A549 (cell line): Measurements from ENCODE around the gene FAM177B.

ENCODE experiments used
- EHMT2 ChIP-seq: fragments of 200-600 bp; sonication (generic); IDR thresholded peaks from 2 replicates; pipeline ENCODE4 v1.6.1; 2016; ENCODE audit warnings: antibody characterized with exemption, low read depth, mild to moderate bottlenecking, moderate library complexity
- EP300 ChIP-seq, 2 experiments: fragments of >200 bp; sonication (Bioruptor Twin); formaldehyde crosslinking; IDR thresholded peaks; 2 replicates in 1 of 2; 3 replicates in 1 of 2; pipeline ENCODE4 v1.6.1; 2016 to 2017
- HDAC2 ChIP-seq: fragments of 200-600 bp; sonication (generic); IDR thresholded peaks from 2 replicates; pipeline ENCODE4 v1.6.1; 2016
- HES2 ChIP-seq: fragments of >200 bp; sonication (Bioruptor Twin); formaldehyde crosslinking; IDR thresholded peaks from 2 replicates; pipeline ENCODE4 v1.6.1; 2016
- JUN ChIP-seq, 2 experiments: fragments of >200 bp; sonication (Bioruptor Twin); formaldehyde crosslinking; IDR thresholded peaks; 2 replicates in 1 of 2; 3 replicates in 1 of 2; pipeline ENCODE4 v1.6.1; 2016 to 2017
- JUNB ChIP-seq: fragments of >200 bp; sonication (Bioruptor Twin); formaldehyde crosslinking; IDR thresholded peaks from 2 replicates; pipeline ENCODE4 v1.6.1; 2016
- KDM5A ChIP-seq: fragments of 200-600 bp; sonication (generic); IDR thresholded peaks from 2 replicates; pipeline ENCODE4 v1.6.1; 2016; ENCODE audit warnings: antibody characterized with exemption, mild to moderate bottlenecking
- MAFK ChIP-seq: fragments of 450-650 bp; IDR thresholded peaks from 2 replicates; pipeline ENCODE4 v1.6.1; 2014; ENCODE audit not compliant: partially characterized antibody
- MAX ChIP-seq: IDR thresholded peaks from 2 replicates; pipeline ENCODE4 v1.6.1; 2012
- RAD21 ChIP-seq, 2 experiments: fragments of >200 bp in 1 of 2; sonication (Bioruptor Twin) in 1 of 2; formaldehyde crosslinking in 1 of 2; IDR thresholded peaks in 1 of 2; conservative IDR thresholded peaks in 1 of 2; 2 replicates in 1 of 2; 3 replicates in 1 of 2; pipeline ENCODE4 v1.6.1; 2012 to 2018; ENCODE audit warnings: inconsistent platforms in 1 of 2
- REST ChIP-seq: fragments of 200-600 bp; sonication (generic); IDR thresholded peaks from 2 replicates; pipeline ENCODE4 v1.6.1; 2016; ENCODE audit warnings: antibody characterized with exemption, mild to moderate bottlenecking, moderate library complexity
- SMC3 ChIP-seq: fragments of >200 bp; sonication (Bioruptor Twin); formaldehyde crosslinking; IDR thresholded peaks from 3 replicates; pipeline ENCODE4 v1.6.1; 2018; ENCODE audit warnings: inconsistent platforms
- ZSCAN20 ChIP-seq: fragments of 250-450 bp; sonication (Bioruptor Pico); IDR thresholded peaks from 2 replicates; pipeline ENCODE4 v1.8.0; 2022; ENCODE audit warnings: mild to moderate bottlenecking, moderate library complexity
- TF ChIP-seq, protein P1 (sequence below): fragments of >200 bp; sonication (Bioruptor Twin); formaldehyde crosslinking; IDR thresholded peaks from 3 replicates; pipeline ENCODE4 v1.5.1; 2016

DNA sequence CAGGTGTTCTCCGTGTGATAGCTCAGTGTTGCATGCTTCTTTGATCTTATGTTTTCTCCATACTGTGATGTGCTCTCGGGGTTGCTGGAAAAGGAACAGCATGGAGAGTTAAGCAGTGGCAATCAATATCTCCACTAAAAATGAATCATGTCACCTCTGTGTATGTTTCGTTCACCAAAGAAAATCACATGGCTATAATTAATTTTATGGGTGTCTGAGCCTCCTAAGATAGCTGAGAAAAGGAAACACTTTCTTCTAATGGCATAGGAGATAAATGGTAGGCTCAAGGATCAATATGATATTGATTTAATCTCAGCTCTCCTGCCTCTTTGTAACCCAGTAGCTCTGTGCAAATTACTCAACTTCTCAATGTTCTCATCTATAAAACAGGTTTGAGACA is 14.3 kb downstream of the FAM177B start:
- TF ChIP-seq EP300 (IDR thresholded peaks at IDR 0.05) (no peak), EHMT2 (no peak), MAX (no peak), ZSCAN20 (CRISPR knock-in tag) (no peak), KDM5A (no peak), HDAC2 (no peak), MAFK (no peak), SMC3 (no peak), RAD21 (conservative IDR thresholded peaks at IDR 0.05 in 1 of 2, IDR thresholded peaks at IDR 0.05 in 1 of 2) (no peak), JUN (IDR thresholded peaks at IDR 0.05) (no peak), REST (no peak), JUNB (no peak), HES2 (no peak)
- TF ChIP-seq, protein P1, sequence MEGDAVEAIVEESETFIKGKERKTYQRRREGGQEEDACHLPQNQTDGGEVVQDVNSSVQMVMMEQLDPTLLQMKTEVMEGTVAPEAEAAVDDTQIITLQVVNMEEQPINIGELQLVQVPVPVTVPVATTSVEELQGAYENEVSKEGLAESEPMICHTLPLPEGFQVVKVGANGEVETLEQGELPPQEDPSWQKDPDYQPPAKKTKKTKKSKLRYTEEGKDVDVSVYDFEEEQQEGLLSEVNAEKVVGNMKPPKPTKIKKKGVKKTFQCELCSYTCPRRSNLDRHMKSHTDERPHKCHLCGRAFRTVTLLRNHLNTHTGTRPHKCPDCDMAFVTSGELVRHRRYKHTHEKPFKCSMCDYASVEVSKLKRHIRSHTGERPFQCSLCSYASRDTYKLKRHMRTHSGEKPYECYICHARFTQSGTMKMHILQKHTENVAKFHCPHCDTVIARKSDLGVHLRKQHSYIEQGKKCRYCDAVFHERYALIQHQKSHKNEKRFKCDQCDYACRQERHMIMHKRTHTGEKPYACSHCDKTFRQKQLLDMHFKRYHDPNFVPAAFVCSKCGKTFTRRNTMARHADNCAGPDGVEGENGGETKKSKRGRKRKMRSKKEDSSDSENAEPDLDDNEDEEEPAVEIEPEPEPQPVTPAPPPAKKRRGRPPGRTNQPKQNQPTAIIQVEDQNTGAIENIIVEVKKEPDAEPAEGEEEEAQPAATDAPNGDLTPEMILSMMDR = no peak
